ENCODE results near the gene GYG2. TPM values are rescaled to one million over a fixed set of nuclear protein-coding genes. Genes with fewer than 3 reads are reported as not detected.
"Not testable (repeated sequence)": the region's sequence is repeated elsewhere in the genome, so short reads cannot be mapped to it uniquely, and the experiment has no call there.

Gene GYG2
- total and polyA plus RNA-seq, 2 donors (not counting 3 experiments of a cell fraction or from before 2014, with no cell fraction given) = 0.12 to 0.22 TPM

DNA sequence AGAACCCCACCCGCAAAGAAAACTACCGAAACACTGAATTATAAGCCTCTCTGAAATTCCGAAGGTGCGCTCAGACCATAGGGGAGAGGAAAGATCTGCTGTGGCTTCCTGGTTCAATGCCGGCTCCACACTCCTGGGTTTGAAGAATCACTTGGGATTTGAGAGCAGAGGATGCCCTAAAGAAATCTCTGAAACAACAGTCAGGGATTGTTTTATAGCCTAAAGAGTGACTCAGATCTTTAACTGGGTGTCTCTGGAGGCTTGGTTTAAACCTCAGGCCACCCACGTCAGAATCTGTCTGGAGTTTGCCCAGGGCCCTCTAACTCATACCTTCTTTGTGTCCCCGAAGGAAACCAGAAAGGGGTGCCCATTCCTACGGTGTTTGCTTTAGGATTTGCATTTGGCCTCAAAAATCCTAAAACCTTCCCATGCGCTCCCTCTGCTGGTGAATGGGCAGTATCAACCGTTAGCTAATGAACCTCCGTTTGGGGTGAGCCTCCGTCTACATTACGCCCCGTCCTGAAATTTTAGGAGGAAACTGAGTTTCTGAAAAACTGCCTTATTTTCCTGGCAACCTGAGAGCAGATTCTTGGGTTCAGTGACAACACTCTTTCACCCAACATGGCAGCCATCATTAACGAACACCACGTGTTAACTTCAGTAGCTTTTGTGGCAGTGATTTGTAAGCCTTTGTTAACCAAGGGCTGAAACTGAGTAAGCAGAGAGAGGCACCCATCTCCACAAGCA lies 16.4 kb upstream of the GYG2 start:
- BruUV-seq (replicated peaks); H3K9me1 ChIP-seq (replicated peaks; ENCODE audit: control insufficient read depth, extremely low read depth, insufficient read depth, low read length); H3K4me1 ChIP-seq (ENCODE audit: control insufficient read depth, extremely low read depth, insufficient read depth, low read length); H3K79me2 ChIP-seq (ENCODE audit: control insufficient read depth, insufficient read depth, low read length); H3K4me2 ChIP-seq (ENCODE audit: insufficient read depth, low read length); H4K20me1 ChIP-seq (replicated peaks; ENCODE audit: control insufficient read depth, extremely low read depth, insufficient read depth, low read length); dilution Hi-C loops (cut with MboI; ENCODE audit: extremely low pct_ligation_motif_present, low sequenced_read_pairs); H3K27ac ChIP-seq (ENCODE audit: insufficient read depth, low read depth, low read length); POLR2A ChIA-PET; H3K9ac ChIP-seq (replicated peaks; ENCODE audit: extremely low read depth, insufficient read depth, low read length); H3K36me3 ChIP-seq (ENCODE audit: control insufficient read depth in 2 of 2, extremely low read depth in 1 of 2, insufficient read depth in 2 of 2, low read length in 2 of 2); H3K27me3 ChIP-seq (ENCODE audit: control insufficient read depth in 2 of 2, insufficient read depth in 2 of 2, low read length in 2 of 2); H3K9me3 ChIP-seq (replicated peaks; ENCODE audit: control insufficient read depth, insufficient read depth, low read length): not testable (repeated sequence)
- peak; percentile 44 for FAIRE-seq
- CTCF ChIA-PET = interaction anchor here (0.6 to 1.1 kb wide), 2 partner anchors 9 to 12 kb away, joined by 3 read pairs; no protein-coding TSS in a partner anchor
- Histone ChIP-seq H2AFZ (ENCODE audit: low read depth, low read length) (peak overlapping the region; percentile 58), H3K4me3 (replicated peaks in 1 of 3; ENCODE audit: insufficient read depth in 1 of 3, low read depth in 1 of 3, low read length in 3 of 3) (peak overlapping the region in 1 of 3 experiments; percentile 6)
- DNase-seq (ENCODE audit: low read depth, low spot score) = peak; percentile 28
- intact Hi-C loops (cut with micrococcal nuclease) = loop anchor here (1.0 kb wide), 1 partner anchor 168 kb away; no protein-coding TSS in a partner anchor
- TF ChIP-seq, protein P1, sequence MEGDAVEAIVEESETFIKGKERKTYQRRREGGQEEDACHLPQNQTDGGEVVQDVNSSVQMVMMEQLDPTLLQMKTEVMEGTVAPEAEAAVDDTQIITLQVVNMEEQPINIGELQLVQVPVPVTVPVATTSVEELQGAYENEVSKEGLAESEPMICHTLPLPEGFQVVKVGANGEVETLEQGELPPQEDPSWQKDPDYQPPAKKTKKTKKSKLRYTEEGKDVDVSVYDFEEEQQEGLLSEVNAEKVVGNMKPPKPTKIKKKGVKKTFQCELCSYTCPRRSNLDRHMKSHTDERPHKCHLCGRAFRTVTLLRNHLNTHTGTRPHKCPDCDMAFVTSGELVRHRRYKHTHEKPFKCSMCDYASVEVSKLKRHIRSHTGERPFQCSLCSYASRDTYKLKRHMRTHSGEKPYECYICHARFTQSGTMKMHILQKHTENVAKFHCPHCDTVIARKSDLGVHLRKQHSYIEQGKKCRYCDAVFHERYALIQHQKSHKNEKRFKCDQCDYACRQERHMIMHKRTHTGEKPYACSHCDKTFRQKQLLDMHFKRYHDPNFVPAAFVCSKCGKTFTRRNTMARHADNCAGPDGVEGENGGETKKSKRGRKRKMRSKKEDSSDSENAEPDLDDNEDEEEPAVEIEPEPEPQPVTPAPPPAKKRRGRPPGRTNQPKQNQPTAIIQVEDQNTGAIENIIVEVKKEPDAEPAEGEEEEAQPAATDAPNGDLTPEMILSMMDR (IDR thresholded peaks at IDR 0.05; ENCODE audit: extremely low read depth in 1 of 2, insufficient read depth in 1 of 2, low read depth in 1 of 2, low read length in 2 of 2) = peak; percentile 22 to 41

DNA sequence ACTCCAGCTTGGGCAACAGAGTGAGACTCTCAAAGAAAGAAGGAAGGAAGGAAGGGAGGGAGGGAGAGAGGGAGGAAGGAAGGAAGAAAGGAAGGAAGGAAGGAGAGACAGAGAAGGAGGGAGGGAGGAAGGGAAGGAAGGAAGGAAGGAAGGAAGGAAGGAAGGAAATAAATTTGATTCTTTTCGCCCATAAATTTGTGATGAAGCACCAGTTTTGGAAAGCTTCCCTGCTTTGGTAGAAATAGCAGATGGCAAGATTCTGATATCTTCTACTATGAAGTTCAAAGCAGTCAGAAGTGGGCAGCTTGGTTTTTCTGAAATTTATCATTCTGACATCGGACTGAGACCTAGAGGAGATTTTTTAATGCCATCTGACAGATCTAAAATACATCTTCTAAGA lies 11.7 kb upstream of the GYG2 start:
- FAIRE-seq (no peak), DNase-seq (ENCODE audit: low read depth, low spot score) (no peak)
- Histone ChIP-seq H3K9me1 (replicated peaks; ENCODE audit: control insufficient read depth, extremely low read depth, insufficient read depth, low read length) (no peaks in the 10 kb centered on the region), H3K36me3 (ENCODE audit: control insufficient read depth in 2 of 2, extremely low read depth in 1 of 2, insufficient read depth in 2 of 2, low read length in 2 of 2) (no peaks in the 10 kb centered on the region), H3K4me2 (ENCODE audit: insufficient read depth, low read length) (no peak overlapping the region), H3K9me3 (replicated peaks; ENCODE audit: control insufficient read depth, insufficient read depth, low read length) (no peaks in the 10 kb centered on the region), H3K9ac (replicated peaks; ENCODE audit: extremely low read depth, insufficient read depth, low read length) (no peak overlapping the region), H3K27me3 (ENCODE audit: control insufficient read depth in 2 of 2, insufficient read depth in 2 of 2, low read length in 2 of 2) (peaks cover 0 to 2% of the 10 kb centered on the region in 2 experiments), H3K4me1 (ENCODE audit: control insufficient read depth, extremely low read depth, insufficient read depth, low read length) (no peaks in the 10 kb centered on the region), H3K79me2 (ENCODE audit: control insufficient read depth, insufficient read depth, low read length) (no peaks in the 10 kb centered on the region), H4K20me1 (replicated peaks; ENCODE audit: control insufficient read depth, extremely low read depth, insufficient read depth, low read length) (no peaks in the 10 kb centered on the region), H3K27ac (ENCODE audit: insufficient read depth, low read depth, low read length) (no peak overlapping the region), H3K4me3 (replicated peaks in 1 of 3; ENCODE audit: insufficient read depth in 1 of 3, low read depth in 1 of 3, low read length in 3 of 3) (no peak overlapping the region), H2AFZ (ENCODE audit: low read depth, low read length) (no peak overlapping the region)
- BruUV-seq (replicated peaks) = no TSS peak
- dilution Hi-C loops (cut with MboI; ENCODE audit: extremely low pct_ligation_motif_present, low sequenced_read_pairs) (no loop called here), intact Hi-C loops (cut with micrococcal nuclease) (no loop called here)
- CTCF ChIA-PET = no interaction called here
- TF ChIP-seq JUN (IDR thresholded peaks at IDR 0.05; ENCODE audit: borderline replicate concordance, insufficient read depth, insufficient read length, low read depth) (no peak), GATA2 (IDR thresholded peaks at IDR 0.05; ENCODE audit: insufficient read depth, insufficient read length, low read depth, low read length) (no peak), EZH2 (IDR thresholded peaks at IDR 0.05; ENCODE audit: borderline replicate concordance, low read depth, low read length, severe bottlenecking) (no peak), POLR2AphosphoS5 (IDR thresholded peaks at IDR 0.05; ENCODE audit: insufficient read depth, low read depth, low read length) (no peak)
- TF ChIP-seq, protein P1 (IDR thresholded peaks at IDR 0.05; ENCODE audit: extremely low read depth in 1 of 2, insufficient read depth in 1 of 2, low read depth in 1 of 2, low read length in 2 of 2) = no peak
- POLR2A ChIA-PET = no interaction called here
